GM06990 (cell line): ENCODE data around the gene SCNN1A.

ENCODE experiments used
- DNase-seq: peaks from one replicate; pipeline ENCODE4 v3.0.0-alpha.2; 2011; ENCODE audit not compliant: insufficient read length; ENCODE audit errors: extremely low read depth
- H3K27me3 ChIP-seq: replicated peaks from 2 replicates; pipeline ENCODE4 v1.6.0; 2011; ENCODE audit warnings: low read length; ENCODE audit not compliant: control insufficient read depth, insufficient read depth
- H3K36me3 ChIP-seq: 2 replicates; pipeline ENCODE4 v1.5.1; 2011; ENCODE audit warnings: low read length; ENCODE audit not compliant: control insufficient read depth, insufficient read depth
- H3K4me3 ChIP-seq: replicated peaks from 2 replicates; pipeline ENCODE4 v1.5.1; 2011; ENCODE audit warnings: low read depth, mild to moderate bottlenecking, control low read depth, low read length
- TF ChIP-seq, protein P1 (sequence below): IDR thresholded peaks from 2 replicates; pipeline ENCODE4 v1.5.1; 2011; ENCODE audit warnings: low read length, control low read depth, mild to moderate bottlenecking, inconsistent platforms; ENCODE audit not compliant: insufficient read depth, poor library complexity, severe bottlenecking

SCNN1A gene

DNA sequence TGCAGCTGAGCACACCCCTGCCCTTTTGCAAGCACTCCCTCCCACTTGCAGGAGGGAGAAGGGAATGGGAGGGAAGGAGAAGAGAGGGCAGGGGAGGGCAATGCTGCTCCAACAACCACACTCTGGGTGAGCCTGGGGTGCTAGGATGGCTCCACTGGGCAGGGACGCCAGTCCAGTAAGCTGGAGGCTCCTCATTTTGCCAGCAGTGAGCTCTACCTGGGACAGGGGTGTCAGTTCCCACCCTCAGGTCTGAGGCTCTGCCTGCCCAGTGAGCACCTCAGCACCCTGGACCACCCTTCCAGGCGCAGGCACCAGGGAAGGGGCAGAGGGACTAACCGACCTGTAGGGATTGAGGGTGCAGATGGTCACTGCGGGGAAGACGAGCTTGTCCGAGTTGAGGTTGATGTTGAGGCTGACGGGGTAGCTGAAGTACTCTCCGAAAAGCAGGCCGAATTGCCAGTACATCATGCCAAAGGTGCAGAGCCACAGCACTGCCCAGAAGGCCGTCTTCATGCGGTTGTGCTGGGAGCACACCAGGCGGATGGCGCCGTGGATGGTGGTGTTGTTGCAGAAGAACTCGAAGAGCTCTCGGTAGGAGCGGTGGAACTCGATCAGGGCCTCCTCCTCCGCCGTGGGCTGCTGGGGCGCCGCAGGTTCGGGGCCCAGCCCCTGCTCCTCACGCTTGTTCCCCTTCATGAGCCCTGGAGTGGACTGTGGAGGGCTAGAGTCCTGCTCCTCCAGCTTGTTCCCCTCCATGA is 1.2 kb downstream of the SCNN1A start:
- TF ChIP-seq, protein P1, sequence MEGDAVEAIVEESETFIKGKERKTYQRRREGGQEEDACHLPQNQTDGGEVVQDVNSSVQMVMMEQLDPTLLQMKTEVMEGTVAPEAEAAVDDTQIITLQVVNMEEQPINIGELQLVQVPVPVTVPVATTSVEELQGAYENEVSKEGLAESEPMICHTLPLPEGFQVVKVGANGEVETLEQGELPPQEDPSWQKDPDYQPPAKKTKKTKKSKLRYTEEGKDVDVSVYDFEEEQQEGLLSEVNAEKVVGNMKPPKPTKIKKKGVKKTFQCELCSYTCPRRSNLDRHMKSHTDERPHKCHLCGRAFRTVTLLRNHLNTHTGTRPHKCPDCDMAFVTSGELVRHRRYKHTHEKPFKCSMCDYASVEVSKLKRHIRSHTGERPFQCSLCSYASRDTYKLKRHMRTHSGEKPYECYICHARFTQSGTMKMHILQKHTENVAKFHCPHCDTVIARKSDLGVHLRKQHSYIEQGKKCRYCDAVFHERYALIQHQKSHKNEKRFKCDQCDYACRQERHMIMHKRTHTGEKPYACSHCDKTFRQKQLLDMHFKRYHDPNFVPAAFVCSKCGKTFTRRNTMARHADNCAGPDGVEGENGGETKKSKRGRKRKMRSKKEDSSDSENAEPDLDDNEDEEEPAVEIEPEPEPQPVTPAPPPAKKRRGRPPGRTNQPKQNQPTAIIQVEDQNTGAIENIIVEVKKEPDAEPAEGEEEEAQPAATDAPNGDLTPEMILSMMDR = no peak
- no peak overlapping the region for H3K4me3 ChIP-seq
- no peaks in the 10 kb centered on the region for H3K36me3 ChIP-seq
- DNase-seq = no peak
- peaks cover 1% of the 10 kb centered on the region; the same call in 1 of the 2 replicates for H3K27me3 ChIP-seq

DNA sequence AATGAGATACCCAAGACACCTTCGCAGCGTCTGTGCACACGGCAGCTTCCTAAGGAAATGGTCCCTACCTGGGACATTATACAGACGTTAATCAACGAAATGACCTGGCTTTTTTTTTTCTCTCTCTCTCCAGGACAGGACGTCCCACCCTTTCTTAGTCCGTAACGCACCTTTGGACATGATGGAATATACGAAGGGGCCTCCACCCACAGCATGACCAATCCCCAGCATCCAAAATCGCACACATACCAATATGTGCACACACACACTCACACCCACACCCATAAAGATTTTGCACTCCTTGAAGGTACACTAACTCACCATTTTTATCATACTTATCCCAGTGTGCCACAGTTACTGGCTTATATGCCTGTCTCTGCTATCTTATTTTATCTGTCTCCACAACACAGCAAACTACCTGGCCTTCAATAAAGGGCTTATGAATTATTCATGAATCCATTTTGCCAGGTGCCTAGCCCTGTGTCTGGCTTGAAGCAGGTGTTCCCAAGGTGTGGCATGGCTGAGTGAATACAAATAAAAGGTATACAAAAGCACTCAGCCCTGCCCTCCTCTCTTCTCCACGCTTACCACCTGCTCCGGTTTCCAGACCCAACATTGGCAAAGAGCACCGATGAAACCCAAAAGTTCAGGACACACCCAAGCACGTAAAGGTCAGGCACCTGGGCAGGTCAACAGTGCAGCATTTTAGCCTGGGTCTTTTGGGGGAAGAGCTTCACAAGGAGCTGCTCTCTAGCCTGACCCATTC is 2.2 kb downstream of the SCNN1A start:
- Histone ChIP-seq H3K27me3 (peaks cover 1% of the 10 kb centered on the region; the same call in 1 of the 2 replicates), H3K36me3 (no peaks in the 10 kb centered on the region), H3K4me3 (no peak overlapping the region)
- DNase-seq = no peak
- TF ChIP-seq, protein P1 = no peak

DNA sequence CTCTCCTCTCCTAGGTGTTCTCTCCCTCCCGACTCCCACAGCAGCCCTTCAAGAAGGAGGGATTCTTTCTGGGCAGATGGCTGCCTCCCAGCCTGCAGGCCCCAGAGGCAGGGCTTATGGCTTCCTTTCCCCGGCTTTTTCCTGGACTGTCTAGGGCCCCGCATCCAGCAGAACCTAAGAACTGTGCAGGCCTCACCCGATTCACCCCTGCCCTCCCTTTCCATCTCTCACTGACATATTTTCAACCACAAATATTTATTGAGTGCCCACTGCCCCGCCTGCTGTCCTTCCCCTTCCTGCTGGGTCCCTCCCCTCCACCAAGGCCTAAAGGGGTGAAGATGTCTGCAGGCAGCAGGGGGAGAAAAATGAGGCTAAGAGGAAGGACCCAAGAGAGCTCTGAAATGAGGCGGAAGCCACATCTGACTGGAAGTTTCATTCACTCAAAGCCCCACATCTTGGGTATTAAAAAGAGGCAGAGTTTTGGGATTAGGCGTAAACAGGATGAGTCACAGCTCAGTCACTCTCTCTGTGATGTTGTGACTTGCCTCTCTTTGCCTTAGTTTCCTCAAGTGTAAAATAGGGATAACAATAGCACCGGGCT is 2.9 kb downstream of the SCNN1A start:
- Histone ChIP-seq H3K4me3 (no peak overlapping the region), H3K27me3 (peaks cover 1% of the 10 kb centered on the region; the same call in 1 of the 2 replicates), H3K36me3 (no peaks in the 10 kb centered on the region)
- no peak for DNase-seq
- TF ChIP-seq, protein P1 = no peak

DNA sequence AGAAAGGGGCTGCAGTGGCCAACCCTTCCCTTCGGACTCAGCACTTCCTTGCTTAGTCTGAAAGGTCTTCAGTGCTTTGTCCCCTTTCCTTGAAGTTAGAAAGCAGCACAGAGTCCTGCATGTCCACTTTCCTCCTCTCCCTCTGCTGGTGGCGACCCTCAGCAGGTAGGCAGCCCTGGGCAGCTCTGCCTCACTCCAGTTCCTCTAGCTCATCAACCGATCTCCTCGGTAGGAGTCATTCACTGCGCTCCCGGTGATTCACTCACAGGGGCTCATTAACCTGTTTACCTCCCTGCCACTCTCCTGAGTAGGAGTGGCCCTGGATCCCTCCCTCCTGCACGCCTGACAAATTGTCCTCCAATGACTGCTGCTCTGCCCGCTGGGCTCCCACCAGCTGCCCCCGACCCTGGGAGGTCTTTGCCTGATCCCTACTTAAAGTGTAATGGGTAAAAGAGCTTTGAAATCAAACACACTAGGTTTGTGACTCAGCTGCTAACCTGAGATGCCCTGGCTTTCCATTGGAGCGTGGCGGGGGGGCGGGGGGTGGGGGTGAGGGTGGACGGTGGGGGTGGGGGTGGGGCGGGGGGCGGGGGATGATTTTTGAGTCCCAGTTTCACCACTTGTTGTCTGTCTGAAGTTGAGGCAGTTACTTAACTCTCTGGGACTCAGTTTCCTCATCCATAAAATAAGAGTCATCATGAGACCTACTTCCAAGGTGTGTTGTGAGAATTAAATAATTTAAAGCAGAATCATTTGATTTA is 4.2 kb downstream of the SCNN1A start:
- H3K4me3 ChIP-seq = no peak overlapping the region
- peaks cover 1% of the 10 kb centered on the region; the same call in 1 of the 2 replicates for H3K27me3 ChIP-seq
- no peak for DNase-seq

DNA sequence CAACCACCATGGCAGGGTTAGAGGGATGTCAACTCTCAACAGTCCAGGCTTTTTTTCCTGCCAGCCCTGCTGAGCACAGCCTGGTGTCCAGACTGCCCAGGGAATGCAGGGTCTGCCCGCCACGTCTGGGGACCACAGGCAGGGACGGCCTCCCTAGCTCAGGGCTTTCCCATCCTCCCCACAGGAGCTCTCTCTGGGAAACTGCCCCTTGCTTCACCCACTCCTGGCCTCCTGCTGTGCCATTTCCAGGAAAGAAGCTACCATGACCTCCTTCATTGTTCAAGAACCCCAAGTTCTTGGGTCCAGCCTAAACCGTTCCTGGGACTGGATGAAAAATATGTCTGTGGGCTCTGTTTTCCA is 4.8 kb downstream of the SCNN1A start:
- Histone ChIP-seq H3K27me3 (peaks cover 1% of the 10 kb centered on the region; the same call in 1 of the 2 replicates), H3K4me3 (no peak overlapping the region), H3K36me3 (no peaks in the 10 kb centered on the region)
- DNase-seq = no peak
- TF ChIP-seq, protein P1 = no peak

More for the DNA sequence above, 4.2 kb downstream of the SCNN1A start:
- TF ChIP-seq, protein P1 = no peak
- no peaks in the 10 kb centered on the region for H3K36me3 ChIP-seq
